IMR-90 (cell line): ENCODE results near the gene CACNA1G. TPM values are rescaled to one million over a fixed set of nuclear protein-coding genes. Genes with fewer than 3 reads are reported as not detected.
A peak's percentile ranks its signal among the peaks of the same experiment; 100 is the strongest.

Experiments
- ATAC-seq: fragments of 200-7000 bp; cut with Tn5 transposase; 2 replicates; pipeline ENCODE4 v1.9.1; 2020; ENCODE audit warnings: low read depth, mild to moderate bottlenecking, moderate library complexity
- BruUV-seq: library from RNA; stranded (reverse); fragments of 400-500 nt; replicated peaks from 2 replicates; lab custom pipeline; 2021; lab: Mats Ljungman, UMichigan
- CTCF ChIA-PET: fragments of 300-600 bp; formaldehyde crosslinking; extraction: SDS; loops from one replicate; lab custom pipeline; 2021; ENCODE audit warnings: antibody characterized with exemption; lab: Yijun Ruan, JAX
- POLR2A ChIA-PET: fragments of 300-600 bp; sonication (Branson Sonifier 250); formaldehyde crosslinking; loops from one replicate; lab custom pipeline; 2022; ENCODE audit warnings: antibody characterized with exemption; ENCODE audit not compliant: unreplicated experiment; lab: Charles Lee
- DNase-seq: peaks from one replicate; pipeline ENCODE4 v3.0.0; 2013
- H2AFZ ChIP-seq: replicated peaks from 2 replicates; pipeline ENCODE3; 2013; ENCODE audit warnings: low read length, mild to moderate bottlenecking; ENCODE audit not compliant: poor library complexity
- H2AK5ac ChIP-seq: 2 replicates; pipeline ENCODE4 v1.6.1; 2013; ENCODE audit warnings: low read depth, low read length, inconsistent platforms
- H2AK9ac ChIP-seq: replicated peaks from 2 replicates; pipeline ENCODE3; 2013; ENCODE audit warnings: mild to moderate bottlenecking, low read depth, low read length, moderate library complexity; ENCODE audit not compliant: poor library complexity
- H2BK120ac ChIP-seq: 2 replicates; pipeline ENCODE4 v1.6.1; 2013; ENCODE audit warnings: low read depth, low read length, inconsistent platforms
- H2BK15ac ChIP-seq: 3 replicates; pipeline ENCODE4 v1.6.1; 2013; ENCODE audit warnings: low read depth, low read length, inconsistent platforms
- H2BK20ac ChIP-seq: 2 replicates; pipeline ENCODE4 v1.6.1; 2013; ENCODE audit warnings: low read depth, mild to moderate bottlenecking, inconsistent platforms, low read length, moderate library complexity
- H2BK5ac ChIP-seq: 2 replicates; pipeline ENCODE4 v1.6.1; 2013; ENCODE audit warnings: mild to moderate bottlenecking, low read depth, low read length, inconsistent platforms; ENCODE audit not compliant: poor library complexity, severe bottlenecking
- H3K14ac ChIP-seq: replicated peaks from 2 replicates; pipeline ENCODE4 v1.6.1; 2013; ENCODE audit warnings: low read depth, low read length, inconsistent platforms
- H3K18ac ChIP-seq: 2 replicates; pipeline ENCODE4 v1.6.1; 2013; ENCODE audit warnings: low read depth, low read length, control low read depth
- H3K23ac ChIP-seq: 2 replicates; pipeline ENCODE4 v1.6.1; 2013; ENCODE audit warnings: low read depth, low read length, inconsistent platforms
- H3K27ac ChIP-seq: 2 replicates; pipeline ENCODE4 v1.5.1; 2013; ENCODE audit warnings: mild to moderate bottlenecking, control low read depth, low read length; ENCODE audit not compliant: insufficient read depth
- H3K27me3 ChIP-seq: 2 replicates; pipeline ENCODE4 v1.6.1; 2013; ENCODE audit warnings: low read length; ENCODE audit not compliant: control insufficient read depth, insufficient read depth
- H3K36me3 ChIP-seq: 2 replicates; pipeline ENCODE4 v1.6.1; 2013; ENCODE audit warnings: low read length, mixed read lengths; ENCODE audit not compliant: control insufficient read depth, insufficient read depth
- H3K4ac ChIP-seq: 2 replicates; pipeline ENCODE4 v1.6.1; 2013; ENCODE audit warnings: low read depth, low read length, inconsistent platforms
- H3K4me1 ChIP-seq: 2 replicates; pipeline ENCODE4 v1.6.1; 2013; ENCODE audit warnings: low read length, mixed read lengths; ENCODE audit not compliant: control insufficient read depth, insufficient read depth
- H3K4me2 ChIP-seq: 2 replicates; pipeline ENCODE4 v1.6.1; 2013; ENCODE audit warnings: low read depth, mild to moderate bottlenecking, control low read depth, low read length, moderate library complexity
- H3K4me3 ChIP-seq: 2 replicates; pipeline ENCODE4 v1.5.1; 2013; ENCODE audit warnings: low read depth, mild to moderate bottlenecking, control low read depth, low read length, moderate library complexity; ENCODE audit not compliant: insufficient read depth
- H3K56ac ChIP-seq: 2 replicates; pipeline ENCODE4 v1.6.1; 2013; ENCODE audit warnings: low read length, inconsistent platforms; ENCODE audit not compliant: insufficient read depth; ENCODE audit errors: extremely low read depth
- H3K79me1 ChIP-seq, 2 experiments: 2 replicates each; pipeline ENCODE4 v1.6.1; 2013; ENCODE audit warnings: low read length in 2 of 2, inconsistent platforms in 1 of 2, low read depth in 1 of 2
- H3K9ac ChIP-seq: 2 replicates; pipeline ENCODE4 v1.6.1; 2013; ENCODE audit warnings: low read depth, low read length, control low read depth
- H3K9me1 ChIP-seq: 2 replicates; pipeline ENCODE4 v1.6.1; 2013; ENCODE audit warnings: low read length, inconsistent platforms; ENCODE audit not compliant: insufficient read depth
- H3K9me3 ChIP-seq: 2 replicates; pipeline ENCODE4 v1.6.1; 2013; ENCODE audit warnings: low read length; ENCODE audit not compliant: control insufficient read depth, insufficient read depth
- H4K20me1 ChIP-seq: 2 replicates; pipeline ENCODE4 v1.6.1; 2013; ENCODE audit warnings: low read length, inconsistent platforms; ENCODE audit not compliant: insufficient read depth
- H4K5ac ChIP-seq: 2 replicates; pipeline ENCODE4 v1.6.1; 2013; ENCODE audit warnings: mild to moderate bottlenecking, low read depth, low read length, control low read depth
- H4K8ac ChIP-seq, 2 experiments: 2 replicates each; pipeline ENCODE4 v1.6.1; 2013; ENCODE audit warnings: low read depth in 2 of 2, low read length in 2 of 2, control low read depth in 1 of 2, inconsistent platforms in 1 of 2
- H4K91ac ChIP-seq: 2 replicates; pipeline ENCODE4 v1.6.1; 2013; ENCODE audit warnings: low read depth, low read length, inconsistent platforms; ENCODE audit not compliant: insufficient read depth
- BHLHE40 ChIP-seq: fragments of 150-350 bp; IDR thresholded peaks from 2 replicates; pipeline ENCODE4 v1.6.1; 2016; ENCODE audit warnings: mild to moderate bottlenecking, low read depth, low read length
- CEBPB ChIP-seq: IDR thresholded peaks from 2 replicates; pipeline ENCODE4 v1.6.1; 2012; ENCODE audit warnings: low read depth, low read length, improper control_type of control experiment
- WGBS, 2 experiments: methylation state at CpG; one replicate each; pipeline versions ENCODE4 v1.1.5 to v1.1.7; 2013; ENCODE audit warnings: missing lambda C conversion rate in 2 of 2; ENCODE audit not compliant: insufficient read length in 1 of 2; ENCODE audit errors: extremely low coverage in 2 of 2; 5-methylcytosine and 5-hydroxymethylcytosine counted together
- dilution Hi-C: fragments of 300-500 bp; cut with HindIII; formaldehyde crosslinking; loops from one replicate; pipeline ENCODE4 v1.14.3; 2018; ENCODE audit warnings: low sequenced_read_pairs; ENCODE audit not compliant: unreplicated experiment
- in situ Hi-C: fragments of 300-500 bp; cut with MboI; formaldehyde crosslinking; loops from 3 replicates; pipeline ENCODE4 v1.14.3; 2019; ENCODE audit warnings: low sequenced_read_pairs, inconsistent platforms, mixed read lengths
- intact Hi-C: fragments of 100-400 bp; cut with micrococcal nuclease; formaldehyde crosslinking; loops from 2 replicates; pipeline ENCODE4 v1.10.0; 2022
- polyA plus RNA-seq, 3 experiments: library from polyadenylated mRNA; depleted of rRNA; stranded (reverse); fragments of >200 nt; gene quantifications; 2 replicates each; pipeline ENCODE4 v1.2.3, GENCODE V29; 2012; ENCODE audit warnings: low replicate concordance in 1 of 3
- total RNA-seq: library from RNA; depleted of rRNA; stranded (reverse); fragments of >200 nt; gene quantifications from 2 replicates; pipeline ENCODE4 v1.2.3, GENCODE V29; 2012
- TF ChIP-seq, protein P1 (sequence below): fragments of 150-350 bp; IDR thresholded peaks from 2 replicates; pipeline ENCODE4 v1.6.1; 2016; ENCODE audit warnings: low read depth, mild to moderate bottlenecking, low read length, moderate library complexity, borderline replicate concordance

The CACNA1G gene
- total and polyA plus RNA-seq, 2 of the 4 experiments (the other 2 are of a cell fraction), result under 0.01 to 0.03 TPM

DNA sequence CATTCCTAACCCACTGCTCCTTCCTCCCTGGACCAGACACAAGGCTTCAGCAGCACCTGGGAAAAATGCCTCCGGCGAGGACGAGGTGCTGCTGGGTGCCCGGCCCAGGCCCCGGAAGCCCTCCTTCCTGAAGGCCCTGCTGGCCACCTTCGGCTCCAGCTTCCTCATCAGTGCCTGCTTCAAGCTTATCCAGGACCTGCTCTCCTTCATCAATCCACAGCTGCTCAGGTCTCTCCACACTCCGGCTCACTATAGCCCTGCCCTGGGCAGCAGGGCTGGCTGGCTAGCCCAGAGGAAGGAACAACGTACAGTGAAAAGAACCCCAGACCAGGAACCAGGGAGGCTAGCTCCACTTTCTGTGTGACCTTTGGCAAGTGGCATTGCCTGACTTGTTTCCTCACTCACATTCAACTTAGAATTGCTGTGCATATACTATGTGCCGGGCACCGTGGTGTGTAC lies 100.4 kb downstream of the CACNA1G start:
- CTCF ChIA-PET, result interaction anchor here (0.6 to 1.3 kb wide), 3 partner anchors 11 to 110 kb away, joined by 3 to 4 read pairs (median 4); no protein-coding TSS in a partner anchor

More for the DNA sequence above, 100.4 kb downstream of the CACNA1G start:
- Histone ChIP-seq H3K36me3 (peaks cover 2% of the 10 kb centered on the region; the same call in 1 of the 2 replicates), H3K9me1 (peaks cover 41% of the 10 kb centered on the region), H2BK120ac (peak overlapping the region; percentile 98), H4K91ac (peak overlapping the region; percentile 96), H3K27me3 (no peaks in the 10 kb centered on the region), H3K23ac (peak overlapping the region; percentile 82; the same call in 1 of the 2 replicates), H4K20me1 (no peaks in the 10 kb centered on the region), H2BK15ac (peak overlapping the region; percentile 92), H3K4ac (peak overlapping the region; percentile 98), H3K14ac (peak overlapping the region; percentile 73), H3K27ac (peak overlapping the region; percentile 72), H2BK5ac (peak overlapping the region; percentile 95), H4K5ac (peak overlapping the region; percentile 58), H2AK5ac (peak overlapping the region; percentile 96), H3K9me3 (no peaks in the 10 kb centered on the region), H3K4me2 (no peak overlapping the region), H2BK20ac (peak overlapping the region; percentile 98), H4K8ac (peak overlapping the region; percentile 66 to 97), H2AFZ (peak overlapping the region; percentile 76), H3K79me1 (peaks cover 0 to 18% of the 10 kb centered on the region in 2 experiments; a peak in 2 of 4 replicates), H3K9ac (0 out of 2 replicates have a peak overlapping the region, but pooled peaks have one; percentile 20), H2AK9ac (peak overlapping the region; percentile 86), H3K56ac (no peak overlapping the region; the same call in 1 of the 2 replicates), H3K18ac (peak overlapping the region; percentile 65), H3K4me3 (no peak overlapping the region), H3K4me1 (peaks cover 32% of the 10 kb centered on the region)
- in situ Hi-C loops, result no loop called here
- no TSS peak for BruUV-seq
- intact Hi-C loops, result no loop called here
- TF ChIP-seq, protein P1, sequence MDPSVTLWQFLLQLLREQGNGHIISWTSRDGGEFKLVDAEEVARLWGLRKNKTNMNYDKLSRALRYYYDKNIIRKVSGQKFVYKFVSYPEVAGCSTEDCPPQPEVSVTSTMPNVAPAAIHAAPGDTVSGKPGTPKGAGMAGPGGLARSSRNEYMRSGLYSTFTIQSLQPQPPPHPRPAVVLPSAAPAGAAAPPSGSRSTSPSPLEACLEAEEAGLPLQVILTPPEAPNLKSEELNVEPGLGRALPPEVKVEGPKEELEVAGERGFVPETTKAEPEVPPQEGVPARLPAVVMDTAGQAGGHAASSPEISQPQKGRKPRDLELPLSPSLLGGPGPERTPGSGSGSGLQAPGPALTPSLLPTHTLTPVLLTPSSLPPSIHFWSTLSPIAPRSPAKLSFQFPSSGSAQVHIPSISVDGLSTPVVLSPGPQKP, result no peak
- TF ChIP-seq CEBPB (no peak), BHLHE40 (no peak)
- dilution Hi-C loops, result no loop called here
- DNase-seq (no peak), ATAC-seq (peak; percentile 9; the same call in 1 of the 2 replicates)
- POLR2A ChIA-PET, result interaction anchor here (1.0 kb wide), 1 partner anchor 42 kb away, joined by 7 read pairs; no protein-coding TSS in a partner anchor
- 72% methylated on average over 5 of the region's 10 CpGs; no CpG with 5 or more reads in 1 of the 2 experiments for WGBS, 2 experiments
